NB4 (cell line): ENCODE data around the gene KDM4D.

ENCODE experiments used
- CTCF ChIP-seq: IDR thresholded peaks from one replicate; pipeline ENCODE4 v1.5.1; 2012; ENCODE audit warnings: low read depth, low read length
- MYC ChIP-seq: IDR thresholded peaks from 2 replicates; pipeline ENCODE4 v1.6.1; 2011; ENCODE audit warnings: low read depth, low read length
- POLR2A ChIP-seq: IDR thresholded peaks from 2 replicates; pipeline ENCODE4 v1.6.1; 2011; ENCODE audit warnings: mild to moderate bottlenecking; ENCODE audit not compliant: insufficient read length; ENCODE audit errors: extremely low read depth

- TF ChIP-seq CTCF: no peak
- peak; percentile 95 for TF ChIP-seq POLR2A
- no peak; the same call in 1 of the 2 replicates for TF ChIP-seq MYC
Measured at GRCh38 chr11:94973099-94973968, at the start of gene KDM4D, which contains the start of gene CWC15.
